Measurements from ENCODE around the gene C19orf25.

DNA sequence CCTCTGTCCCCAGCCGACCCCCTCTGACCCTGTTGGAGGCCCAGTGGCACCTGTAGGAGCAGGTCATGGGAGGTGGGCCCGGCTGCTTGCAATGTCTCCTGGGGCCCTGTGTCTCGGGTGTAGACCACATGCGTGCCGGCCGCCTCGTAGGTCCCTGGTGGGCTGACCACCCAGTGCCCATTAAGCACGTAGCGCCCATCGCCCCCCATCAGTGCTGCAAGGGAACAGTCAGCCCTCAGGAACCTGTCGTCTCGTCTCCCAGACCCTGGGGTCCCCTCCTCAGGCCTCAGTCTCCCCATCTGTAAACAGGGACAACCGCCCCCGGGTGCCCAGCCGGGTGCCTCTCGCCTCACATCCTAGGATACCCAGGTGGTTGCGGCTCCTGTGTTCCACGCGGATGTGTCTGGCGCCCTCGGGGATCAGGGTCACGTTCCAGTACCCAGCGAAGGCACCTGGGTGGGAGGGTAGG lies 28.2 kb upstream of the C19orf25 start:
- TF ChIP-seq, protein P1, sequence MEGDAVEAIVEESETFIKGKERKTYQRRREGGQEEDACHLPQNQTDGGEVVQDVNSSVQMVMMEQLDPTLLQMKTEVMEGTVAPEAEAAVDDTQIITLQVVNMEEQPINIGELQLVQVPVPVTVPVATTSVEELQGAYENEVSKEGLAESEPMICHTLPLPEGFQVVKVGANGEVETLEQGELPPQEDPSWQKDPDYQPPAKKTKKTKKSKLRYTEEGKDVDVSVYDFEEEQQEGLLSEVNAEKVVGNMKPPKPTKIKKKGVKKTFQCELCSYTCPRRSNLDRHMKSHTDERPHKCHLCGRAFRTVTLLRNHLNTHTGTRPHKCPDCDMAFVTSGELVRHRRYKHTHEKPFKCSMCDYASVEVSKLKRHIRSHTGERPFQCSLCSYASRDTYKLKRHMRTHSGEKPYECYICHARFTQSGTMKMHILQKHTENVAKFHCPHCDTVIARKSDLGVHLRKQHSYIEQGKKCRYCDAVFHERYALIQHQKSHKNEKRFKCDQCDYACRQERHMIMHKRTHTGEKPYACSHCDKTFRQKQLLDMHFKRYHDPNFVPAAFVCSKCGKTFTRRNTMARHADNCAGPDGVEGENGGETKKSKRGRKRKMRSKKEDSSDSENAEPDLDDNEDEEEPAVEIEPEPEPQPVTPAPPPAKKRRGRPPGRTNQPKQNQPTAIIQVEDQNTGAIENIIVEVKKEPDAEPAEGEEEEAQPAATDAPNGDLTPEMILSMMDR (conservative IDR thresholded peaks at IDR 0.05) = no peak
- TF ChIP-seq ZFX (IDR thresholded peaks at IDR 0.05) = no peak
